Measurements from ENCODE around the gene KCNMA1.

KCNMA1 gene

DNA sequence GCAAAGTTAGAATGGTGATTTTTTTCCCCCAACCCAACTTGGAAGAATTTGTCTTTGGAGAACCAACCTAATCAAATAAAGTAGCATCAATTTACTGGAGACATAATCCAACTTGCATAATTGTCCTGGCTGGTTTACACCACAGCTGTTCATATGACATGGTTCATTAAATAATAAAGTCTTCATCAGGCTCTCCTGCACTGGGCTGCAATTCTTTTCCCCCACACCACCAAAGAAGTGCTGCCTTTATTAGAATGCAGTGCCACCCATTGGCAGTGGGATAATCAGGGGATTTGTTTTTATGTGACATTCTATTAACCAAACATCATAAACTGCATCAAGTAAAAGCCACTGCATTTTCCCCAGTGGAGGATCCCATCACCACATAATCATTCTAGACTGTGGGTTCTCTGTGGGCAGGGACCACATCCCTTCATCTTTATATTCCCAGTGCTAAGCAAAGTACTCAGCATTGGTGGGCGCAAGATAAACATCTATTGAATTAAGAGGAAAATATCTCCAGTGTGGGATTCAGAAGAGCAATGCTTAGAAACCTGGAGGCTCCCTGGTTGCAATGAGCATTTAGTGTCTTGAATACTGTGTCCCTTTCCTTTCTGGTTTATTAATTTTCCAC lies 322.0 kb downstream of the KCNMA1 start:
- DNase-seq = no peak

DNA sequence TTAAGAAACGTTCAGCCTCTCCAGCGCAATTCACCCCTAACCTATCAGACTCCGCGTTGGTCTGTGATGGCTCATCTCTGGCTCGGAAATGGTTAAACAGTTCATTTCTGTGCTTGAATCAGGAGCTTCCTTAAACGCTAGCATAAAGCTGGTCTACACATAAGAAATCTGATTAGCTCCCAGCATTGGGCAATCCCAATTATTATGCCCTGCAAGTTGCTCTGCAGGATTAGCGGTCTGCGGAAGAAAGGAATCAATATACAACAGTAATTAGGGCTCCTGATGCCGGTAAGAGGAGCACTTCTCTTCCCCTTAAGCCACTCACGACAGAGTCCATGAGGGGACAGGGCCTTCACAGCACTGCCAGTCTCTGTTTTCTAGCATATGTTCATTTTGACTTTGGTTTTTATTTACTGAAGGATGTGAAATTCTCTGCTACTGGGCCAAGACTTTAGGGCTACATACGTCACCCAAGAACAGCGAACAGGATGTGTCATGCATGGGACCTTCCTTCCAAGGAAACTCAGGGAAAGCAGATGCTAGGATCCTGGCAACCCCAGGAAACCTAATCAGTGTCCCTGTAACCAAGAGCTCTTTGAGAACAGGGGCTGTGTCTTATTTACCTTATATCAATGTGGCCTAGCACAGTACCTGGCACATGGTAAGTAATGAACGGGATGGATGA lies 324.4 kb downstream of the KCNMA1 start:
- DNase-seq = no peak

DNA sequence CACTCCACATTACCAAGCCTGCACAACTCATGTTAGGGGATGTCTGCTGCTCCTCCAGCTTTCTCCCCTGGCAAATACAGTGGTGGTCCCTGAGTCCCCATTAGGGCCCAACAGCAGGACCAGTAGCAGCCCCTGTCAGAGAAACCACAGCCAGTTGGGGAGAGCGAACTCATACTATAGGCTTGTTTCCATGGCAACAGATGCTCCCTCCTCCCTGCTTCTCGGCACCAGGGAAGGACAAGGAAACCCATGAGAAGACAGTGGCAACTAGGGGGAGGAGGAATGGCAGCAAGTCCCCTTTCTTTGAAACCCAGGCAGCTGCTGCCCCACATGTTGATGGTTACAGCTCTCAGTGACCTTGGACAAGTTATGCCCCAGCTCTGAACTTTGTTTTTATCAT lies 326.4 kb downstream of the KCNMA1 start:
- DNase-seq = no peak

DNA sequence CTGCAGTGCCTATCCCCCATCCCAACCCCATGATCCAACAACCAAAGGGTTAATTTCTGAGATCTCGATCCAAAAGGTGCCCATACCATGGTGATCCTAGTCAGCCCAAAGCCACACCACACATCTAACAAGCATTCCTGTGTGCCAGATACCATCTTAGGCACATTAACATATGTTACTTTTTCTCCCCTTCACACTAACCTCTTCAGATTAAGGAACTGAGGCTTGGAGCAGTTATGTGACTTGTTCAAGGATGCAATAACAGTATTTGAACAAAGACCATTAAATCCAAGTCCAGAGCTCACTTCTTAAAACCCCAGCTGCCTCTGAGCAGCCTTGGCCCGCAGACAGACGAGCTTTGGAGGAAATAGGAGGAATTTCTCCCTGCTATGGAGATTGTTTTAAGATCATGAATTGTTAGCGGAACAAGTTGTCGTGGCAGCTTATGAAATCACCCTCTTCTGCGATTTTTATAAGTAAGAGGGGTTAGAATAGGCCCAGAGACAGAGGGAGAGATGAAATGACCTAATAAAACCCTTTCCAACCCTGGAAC lies 327.2 kb downstream of the KCNMA1 start:
- no peak for DNase-seq

DNA sequence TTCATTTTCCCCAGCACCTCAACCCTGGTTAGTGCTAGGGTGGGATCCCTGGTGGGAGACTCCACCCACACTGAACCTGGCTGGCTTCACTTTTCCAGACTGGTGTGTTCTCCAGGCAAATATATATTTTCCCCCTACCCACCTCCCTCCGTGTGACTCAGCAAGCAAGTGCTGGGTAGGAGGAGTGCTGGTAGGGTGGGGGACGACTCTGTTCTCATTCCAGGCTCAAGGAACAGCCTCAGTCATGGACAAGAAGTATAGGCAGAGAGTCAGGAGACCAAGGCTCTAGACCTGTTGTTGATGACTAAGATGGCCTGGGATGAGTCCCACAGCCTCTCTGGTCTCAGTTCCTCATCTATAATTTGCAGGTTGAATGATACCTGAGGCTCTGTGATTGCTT lies 328.1 kb downstream of the KCNMA1 start:
- DNase-seq = no peak

DNA sequence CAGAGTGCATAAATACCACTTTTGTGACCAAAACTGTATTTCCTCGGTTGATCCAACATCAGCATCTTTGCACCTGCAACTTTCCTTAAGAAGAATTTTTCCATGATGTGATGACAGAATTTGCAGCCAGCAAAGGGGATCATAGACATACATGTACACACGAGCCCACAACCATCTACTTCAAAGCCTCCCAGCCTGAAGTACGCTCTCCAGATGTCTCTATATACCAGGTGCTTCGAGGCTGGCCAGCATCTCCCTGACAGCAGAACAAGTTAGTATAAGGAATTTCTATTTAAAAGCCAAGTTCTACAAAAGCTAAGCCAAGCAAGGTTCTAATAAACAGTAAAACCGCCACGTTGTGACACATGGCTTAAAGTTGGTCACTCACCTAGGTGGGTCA lies 328.5 kb downstream of the KCNMA1 start:
- DNase-seq = no peak

DNA sequence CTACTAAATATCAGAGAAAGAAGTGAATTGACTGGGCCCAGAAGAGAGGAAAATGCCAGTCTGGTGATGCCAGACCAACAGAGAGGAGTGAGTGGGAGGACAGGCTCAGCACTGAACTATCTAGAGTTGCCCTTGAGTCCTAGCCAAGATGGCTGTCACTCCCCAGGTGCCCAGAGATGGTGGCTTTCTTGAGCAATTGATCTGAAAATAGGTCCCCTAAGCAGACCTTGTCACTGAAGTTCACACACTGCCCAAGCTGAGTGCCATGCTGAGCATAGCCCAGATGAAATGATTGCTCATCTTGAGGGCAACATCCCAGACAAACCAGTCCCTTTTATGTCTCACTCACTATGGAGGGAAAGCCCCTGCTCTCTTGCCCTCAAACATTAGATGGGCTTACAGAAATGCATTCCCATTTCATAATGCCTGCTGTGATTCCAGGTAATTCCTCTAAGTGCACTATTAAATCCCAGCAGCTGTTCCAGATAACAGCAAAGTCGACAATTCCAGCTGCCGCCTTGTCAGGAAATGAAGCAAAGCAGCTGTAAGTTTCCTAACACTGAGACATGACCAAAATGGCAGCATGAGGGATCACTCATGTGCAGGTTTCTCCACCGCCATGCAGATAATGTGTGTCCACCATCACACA lies 329.4 kb downstream of the KCNMA1 start:
- no peak for DNase-seq

DNA sequence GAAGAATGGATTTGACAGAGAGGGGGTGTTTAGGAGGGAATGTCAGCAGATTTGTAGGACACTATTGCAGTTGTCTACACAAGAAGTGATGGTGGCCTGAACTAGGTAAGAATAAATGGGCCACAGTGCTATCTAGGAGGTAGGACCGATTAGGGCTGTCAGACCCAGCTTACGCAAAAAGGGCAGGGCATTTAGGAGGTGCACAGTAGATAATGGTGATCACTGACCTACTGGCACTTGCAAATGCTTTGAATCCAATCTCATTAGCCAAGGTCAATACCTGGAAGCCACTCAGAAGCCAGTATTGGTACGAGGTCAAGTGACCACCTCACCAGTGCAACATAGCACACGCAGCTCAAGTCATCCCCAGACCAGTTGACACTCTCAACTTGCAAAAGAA lies 330.9 kb downstream of the KCNMA1 start:
- no peak for DNase-seq

DNA sequence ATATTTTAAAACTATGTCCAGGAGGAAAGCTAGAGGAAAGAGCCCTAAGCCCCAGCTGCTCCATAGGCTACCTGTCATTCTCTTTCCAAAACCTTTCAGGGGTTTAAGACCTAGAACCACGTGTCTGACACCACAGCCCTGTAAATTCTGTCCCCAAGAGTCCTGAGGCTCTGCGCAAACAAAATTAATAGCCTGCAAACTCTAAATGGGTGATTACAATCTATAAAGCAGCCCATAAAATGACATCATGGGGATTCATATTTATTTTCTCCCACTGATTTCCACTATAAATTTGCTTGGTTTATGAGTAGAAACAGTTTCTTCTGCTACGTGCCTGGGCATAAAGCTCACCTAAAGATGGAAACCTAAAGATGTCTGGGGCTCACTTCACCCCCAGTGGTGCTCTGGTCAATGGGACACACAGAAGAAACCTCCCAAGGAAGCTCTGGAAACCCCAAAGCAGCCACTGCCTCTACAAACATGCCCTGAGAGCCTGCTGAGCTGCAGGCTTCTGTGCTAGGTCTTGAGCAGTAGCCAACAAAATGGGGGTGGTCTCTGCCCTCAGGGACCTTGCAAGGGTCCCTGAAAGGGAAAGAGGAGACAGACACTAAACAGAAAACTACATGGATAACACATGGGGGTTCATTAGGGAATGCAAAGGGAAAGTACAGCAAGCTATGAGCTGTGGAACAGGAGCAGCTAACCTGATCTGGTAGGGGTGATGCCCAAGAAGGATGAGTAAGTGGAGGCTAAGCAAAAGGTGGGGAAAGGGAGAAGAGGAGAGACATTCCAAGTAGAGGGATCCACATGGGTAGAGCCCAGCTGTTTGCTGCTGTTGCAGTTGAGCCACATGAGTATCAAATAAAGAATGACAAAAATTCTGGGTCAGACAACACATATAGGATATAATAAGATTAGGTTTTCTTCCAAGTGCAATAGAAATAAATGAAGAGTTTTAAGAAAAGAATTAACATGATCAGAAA lies 331.7 kb downstream of the KCNMA1 start:
- no peak for DNase-seq

DNA sequence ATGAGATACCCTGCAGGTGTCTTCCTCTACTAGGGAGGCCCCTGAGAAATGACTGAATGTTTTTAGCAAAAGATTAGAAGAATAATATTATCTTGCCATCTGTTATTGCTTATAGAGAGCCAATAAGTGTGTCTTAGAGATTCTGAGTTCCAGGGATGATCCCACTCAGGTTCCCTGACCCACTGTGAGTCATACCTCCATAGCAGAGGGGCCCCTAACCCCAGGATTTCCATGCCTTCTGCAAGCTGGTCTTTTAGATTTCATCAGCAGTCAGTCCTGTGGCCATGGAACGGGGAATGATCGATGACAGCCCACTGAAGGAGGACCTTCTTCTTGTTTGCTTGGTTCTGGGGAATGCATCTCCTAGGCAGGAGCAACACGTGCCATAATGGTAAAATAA lies 333.4 kb downstream of the KCNMA1 start:
- no peak for DNase-seq

DNA sequence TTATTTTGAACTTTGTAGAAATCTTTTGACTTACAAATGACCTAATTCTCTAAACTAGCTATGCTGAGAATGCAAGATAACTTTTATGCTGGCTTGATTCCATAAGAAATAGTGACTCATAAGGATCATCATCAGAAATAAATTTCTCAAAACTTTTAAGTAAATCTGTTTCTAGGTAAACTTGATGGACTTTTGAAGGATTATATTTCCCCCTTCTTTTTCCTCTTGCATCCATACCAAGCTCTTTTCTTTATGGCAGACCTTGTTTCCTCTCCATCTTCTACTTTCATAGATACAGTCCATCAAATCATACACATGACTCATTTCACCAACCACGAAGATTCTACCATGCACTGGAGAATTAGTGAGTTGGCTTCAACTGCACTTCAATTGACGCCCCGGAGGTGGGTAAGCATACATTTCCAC lies 336.3 kb downstream of the KCNMA1 start:
- no peak for DNase-seq

DNA sequence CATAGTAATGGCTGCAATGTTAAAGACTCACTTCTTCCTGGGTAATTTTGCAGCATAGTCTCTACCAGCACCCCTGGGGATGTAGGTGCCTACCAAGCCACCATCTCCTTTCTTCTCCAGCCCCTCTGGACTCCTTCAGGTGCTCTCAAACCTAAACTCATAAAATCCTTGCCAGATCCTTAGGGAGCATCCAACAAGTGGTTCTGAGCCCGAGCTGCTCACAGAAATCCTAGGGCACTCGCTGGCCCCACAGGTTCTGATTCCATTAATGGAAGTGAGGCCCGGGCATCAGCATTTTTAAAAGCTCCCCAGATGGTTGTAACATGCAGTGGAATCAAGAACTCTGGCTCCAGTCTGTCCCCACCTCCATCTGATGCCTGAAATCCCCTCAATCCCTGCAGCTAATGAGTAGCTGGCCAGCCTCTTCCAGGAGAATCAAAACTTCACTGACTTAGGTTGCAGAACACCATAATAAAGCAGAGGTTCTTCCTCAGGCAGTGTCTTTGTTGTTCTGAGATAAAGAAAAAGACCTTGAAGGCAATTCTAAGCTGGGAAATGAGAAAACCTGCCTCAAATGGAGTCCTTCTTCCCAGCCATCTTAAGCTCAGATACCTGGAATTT lies 336.8 kb downstream of the KCNMA1 start:
- DNase-seq = no peak

DNA sequence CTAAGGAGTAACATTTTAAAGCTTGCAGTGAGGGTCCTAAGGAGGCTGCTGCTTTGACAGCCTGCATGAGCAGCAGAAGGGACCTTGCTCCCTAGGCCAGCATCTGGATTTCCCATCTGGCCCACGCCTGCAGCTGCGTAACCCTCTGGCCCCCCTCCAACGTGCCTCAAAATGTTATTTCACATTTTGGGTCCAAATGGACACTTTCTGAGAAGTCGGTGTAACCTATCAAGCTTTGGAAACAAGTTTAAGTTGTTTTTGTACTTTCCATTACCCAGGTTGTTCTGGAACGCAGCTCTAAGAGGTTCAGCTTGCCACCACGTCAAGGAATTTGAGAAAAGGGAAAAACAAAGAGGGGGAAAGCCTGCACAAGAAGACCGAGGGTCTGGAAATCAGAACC lies 338.3 kb downstream of the KCNMA1 start:
- no peak for DNase-seq

DNA sequence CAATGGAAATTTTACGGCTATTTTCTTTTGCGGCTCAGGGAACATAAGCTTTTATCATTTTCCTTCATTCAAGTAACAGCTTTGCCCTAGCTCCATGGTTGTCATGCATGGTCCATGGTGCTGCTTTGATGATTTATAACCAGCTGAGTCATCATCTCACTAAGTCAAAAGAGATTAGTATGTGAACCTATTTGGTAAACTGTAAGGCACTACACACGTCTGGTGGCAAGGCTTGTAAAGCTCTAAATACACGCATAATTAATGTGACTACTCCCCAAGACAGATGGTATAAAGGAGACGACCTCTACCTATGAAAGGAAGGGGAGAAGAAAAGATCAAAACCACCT lies 340.2 kb downstream of the KCNMA1 start:
- DNase-seq = no peak

DNA sequence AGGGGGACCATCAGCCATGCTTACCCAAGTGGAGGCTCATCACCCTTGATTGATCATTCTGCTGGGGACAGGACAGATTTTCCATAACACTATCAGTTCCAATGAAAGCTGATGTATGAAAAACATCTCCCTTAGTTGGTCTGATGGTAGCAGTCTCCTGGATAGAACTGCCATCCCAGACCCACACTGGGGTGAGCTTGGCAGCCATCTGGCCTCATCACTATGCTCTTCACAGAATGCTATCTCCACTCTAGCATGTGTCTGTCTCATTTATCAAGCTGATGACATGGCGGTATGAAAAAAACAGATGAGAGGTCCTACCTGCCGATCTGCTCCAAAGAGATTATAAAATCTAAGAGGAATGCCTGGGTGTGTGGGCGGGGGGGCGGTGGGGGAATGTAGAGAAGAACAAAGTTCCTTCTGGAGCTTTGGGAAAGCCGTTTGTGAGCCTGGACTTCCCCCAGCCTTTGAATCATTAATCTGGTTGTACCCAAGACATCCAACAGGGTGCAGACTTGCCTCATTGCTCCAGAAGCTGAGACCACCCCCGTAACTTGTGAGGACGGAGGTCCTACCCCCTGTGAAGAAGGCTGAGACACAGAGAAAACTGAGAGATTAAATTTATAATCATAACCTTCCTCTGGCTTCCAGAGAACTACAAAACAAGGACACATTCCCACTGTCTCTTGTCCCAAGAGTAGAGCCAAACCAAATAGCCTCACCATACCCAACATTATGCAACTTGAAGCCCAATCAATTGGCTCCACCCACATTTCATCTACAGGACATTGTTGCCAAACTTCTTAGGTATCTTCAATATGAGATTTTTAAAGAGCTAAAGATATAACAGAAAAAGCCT lies 340.8 kb downstream of the KCNMA1 start:
- no peak for DNase-seq

DNA sequence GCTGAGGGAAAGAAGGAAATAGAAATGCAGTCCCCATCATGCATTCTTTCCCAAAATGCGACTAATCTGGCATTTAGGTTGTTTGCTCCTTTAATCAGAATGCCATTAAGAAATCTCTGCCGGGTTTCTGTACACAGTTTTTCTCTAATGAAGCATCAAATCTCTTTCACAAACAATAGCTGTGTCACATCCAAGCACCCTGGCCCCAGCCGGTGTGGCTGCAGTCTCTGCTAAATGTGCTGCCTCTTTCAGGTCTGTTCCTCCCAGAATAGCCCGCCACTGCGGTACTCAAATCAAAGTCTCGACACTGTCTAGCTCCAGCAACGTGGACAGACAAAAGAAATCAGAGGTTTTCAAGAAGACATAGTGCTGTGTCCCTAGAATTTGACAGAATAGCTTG lies 343.8 kb downstream of the KCNMA1 start:
- DNase-seq = no peak

DNA sequence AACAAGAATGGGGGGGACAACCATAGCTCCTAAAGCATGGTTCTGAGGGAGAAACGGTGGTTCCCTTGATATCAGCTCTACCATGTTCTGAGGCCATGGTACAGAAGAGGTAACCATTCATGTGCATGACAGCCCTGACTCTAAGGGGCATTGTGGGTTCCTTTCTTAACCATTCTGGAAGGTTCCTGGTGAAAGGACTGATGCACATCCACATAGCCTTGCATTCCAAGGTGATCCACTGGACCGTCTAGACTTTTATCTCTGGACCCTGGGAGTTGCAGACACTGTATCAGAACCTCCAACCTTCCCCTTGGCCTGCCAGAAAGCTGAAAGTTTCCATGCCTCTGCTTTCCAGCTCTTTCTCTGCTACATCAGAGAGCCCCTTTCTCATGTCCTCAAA lies 344.3 kb downstream of the KCNMA1 start:
- no peak for DNase-seq

DNA sequence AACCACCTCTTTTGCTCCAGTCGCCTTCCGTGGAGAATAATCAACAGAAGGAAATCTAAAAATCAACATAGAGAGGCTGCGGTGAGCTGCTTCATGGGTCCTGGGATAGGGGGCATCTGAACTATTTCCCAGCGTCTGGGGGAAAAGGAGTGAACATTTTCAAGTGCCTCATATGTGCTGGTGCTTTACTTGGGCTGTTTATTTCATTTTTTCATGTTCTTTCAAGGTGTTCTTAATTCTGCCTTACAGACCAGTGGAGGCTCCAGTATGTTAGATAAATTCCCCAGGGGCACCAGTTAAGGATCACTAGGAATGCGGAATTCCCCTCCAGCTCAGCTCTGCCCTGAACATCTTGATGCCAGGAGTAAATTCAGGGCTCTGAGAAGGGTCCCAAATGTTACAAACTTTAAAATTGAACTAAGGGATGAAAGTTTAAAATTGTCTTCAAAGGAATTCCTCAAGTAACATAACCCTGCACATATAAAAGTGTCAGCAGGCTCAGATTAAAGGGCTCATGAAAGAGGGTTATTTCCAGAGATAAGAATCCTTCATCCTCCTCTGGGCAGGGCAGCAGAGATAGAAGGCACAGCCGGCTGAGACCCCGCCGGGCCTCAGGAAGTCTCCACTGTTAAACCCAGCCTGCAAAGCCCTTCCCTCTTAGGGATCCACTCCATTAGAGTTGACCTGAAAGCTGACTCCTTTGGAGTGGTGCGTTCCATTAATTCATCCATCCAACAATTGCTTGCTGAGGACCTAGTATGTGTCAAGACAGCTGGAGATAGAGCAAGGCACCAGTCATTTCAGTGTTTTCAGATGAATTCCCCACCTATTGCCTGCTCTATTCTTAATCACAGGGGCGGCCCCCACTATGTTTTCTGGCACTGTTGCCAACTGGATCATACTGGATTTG lies 345.8 kb downstream of the KCNMA1 start:
- DNase-seq = no peak

DNA sequence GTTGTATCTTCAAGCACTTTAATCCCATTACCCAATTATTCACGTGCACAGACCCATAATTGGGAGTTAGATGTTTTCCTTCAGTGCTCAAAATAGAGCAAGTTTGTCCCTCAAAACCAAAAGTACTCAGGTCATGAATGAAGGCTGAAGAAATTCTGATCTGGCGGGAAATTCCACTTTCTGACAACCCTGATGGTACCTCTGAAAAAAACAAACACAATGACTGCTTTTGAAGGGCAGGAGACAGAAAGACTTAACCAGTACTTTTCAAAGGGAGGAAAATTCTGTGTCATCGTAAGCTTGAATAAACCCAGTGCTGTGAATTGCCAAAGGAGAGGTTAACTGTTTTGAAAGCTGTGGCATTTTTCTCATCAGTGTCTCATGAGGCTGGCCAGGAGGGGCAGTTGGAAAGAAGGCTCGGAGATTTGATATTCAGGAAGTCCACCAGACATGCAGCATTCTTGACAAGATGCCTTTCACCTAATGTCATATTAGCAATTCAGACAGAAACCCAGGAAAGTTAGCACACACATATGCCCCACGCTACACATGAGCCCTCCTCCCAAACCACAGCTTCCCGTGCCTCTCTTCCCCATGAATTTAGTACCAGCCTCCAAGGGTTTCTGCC lies 347.0 kb downstream of the KCNMA1 start:
- no peak for DNase-seq

DNA sequence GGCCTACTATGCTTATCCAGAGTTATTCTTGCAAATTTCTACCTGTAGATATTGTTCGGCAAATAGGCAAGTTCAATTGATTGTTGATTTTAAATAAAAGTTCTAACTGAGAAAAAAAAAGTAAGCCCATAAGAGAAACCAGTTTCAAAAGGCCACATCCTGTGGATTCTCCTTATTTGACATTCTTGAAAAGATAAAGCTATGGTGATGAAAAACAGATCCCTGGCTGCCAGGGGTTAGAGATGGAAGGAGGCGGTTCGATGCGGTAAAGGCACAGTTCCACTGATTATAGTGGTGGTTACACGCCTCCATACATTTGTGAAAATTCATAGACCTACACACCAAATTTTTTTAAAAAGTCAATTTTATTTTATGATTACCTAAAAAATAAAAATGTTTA lies 347.8 kb downstream of the KCNMA1 start:
- DNase-seq = no peak
